HG03460 (cell line): Measurements from ENCODE around the gene ODC1.

ENCODE experiments used
- ATAC-seq: cut with Tn5 transposase; IDR thresholded peaks from one replicate; pipeline ENCODE4 v1.9.1; 2021; ENCODE audit not compliant: unreplicated experiment

ODC1 gene

DNA sequence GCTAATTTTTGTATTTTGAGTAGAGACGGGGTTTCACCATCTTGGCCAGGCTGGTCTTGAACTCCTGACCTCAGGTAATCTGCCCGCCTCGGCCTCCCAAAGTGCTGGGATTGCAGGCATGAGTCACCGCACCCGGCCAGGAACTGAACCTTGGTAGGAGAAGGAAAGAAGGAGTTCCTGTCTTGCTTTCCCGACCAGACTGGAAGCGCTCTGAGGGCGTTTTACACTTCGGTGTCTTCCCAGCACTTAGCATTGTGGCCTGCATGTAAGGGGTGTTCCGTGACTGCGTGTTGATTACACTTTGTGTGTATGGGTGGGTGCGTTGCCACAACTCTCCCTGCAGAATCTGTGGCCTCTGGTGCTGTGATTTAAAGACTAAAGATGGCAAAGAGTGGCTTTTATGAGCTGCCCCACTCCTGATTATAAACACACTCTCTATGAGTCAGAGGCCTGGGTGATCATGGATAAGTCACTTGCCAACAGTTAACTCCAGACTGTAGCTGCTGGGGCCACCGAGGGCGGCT, 46.0 kb downstream of the ODC1 start:
- ATAC-seq, result no peak

DNA sequence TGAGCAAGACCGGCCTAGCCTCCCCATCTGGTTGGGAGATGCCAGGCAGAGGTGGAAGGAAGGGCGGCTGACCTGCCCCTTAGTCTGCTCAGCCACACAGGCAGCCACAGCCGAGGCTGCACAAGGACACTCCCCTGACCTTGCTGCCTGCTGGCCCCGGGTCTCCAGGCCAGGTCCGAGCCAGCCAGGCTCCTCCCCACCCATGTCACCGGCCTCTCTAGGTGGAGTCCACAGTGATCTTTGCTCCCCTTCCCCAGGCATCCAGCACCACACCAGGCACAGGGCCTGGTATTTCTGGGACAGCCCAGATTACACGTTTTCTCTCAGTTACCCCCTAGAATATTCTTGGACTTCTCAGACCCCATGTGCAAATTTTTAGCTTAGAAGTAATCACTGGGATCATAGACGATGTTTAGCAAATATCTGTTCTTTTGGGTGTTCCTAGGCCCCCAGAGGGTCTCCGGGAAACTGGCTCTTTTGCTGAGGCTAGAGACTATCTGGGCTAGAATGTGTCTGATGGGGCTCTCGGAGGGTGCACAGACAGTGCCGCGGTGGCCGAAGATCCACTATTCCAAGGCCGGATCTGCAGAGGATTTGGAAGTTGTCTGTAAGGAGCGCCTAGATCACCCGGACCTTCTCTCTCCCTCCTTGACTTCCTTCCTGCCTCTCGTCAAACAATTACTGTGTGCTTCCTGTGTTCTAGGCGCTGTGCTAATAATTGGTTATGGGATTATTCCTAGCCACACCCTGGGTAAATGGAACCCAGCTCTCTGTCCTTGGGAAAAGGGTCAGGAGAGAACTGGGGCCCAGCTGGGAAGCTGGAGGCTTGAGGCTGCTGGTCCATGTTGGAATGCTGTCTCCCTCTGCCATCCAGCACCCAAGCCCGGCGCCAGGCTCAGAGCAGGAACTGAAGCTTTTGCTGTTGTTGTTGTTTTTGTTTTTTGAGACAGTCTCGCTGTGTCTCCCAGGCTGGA, 46.9 kb downstream of the ODC1 start:
- no peak for ATAC-seq

DNA sequence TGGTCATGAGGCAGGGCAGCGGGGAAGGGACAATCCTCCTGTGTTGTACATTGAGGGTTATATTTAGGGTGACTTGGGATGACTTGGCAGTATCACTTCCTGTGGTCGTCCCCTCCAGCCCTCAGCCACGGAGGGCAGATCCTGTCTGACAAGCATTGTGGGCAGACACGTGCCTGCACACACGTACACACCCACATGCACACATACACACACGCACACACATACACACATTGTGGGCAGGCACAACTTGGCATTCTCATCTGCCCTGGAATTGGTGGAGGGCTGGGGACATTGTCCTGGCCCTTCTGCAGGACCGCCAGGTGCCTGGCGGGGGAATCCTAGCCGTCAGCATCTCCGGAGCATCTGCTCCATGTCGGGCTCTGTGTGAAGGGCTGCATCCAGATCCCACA, 47.6 kb downstream of the ODC1 start:
- ATAC-seq, result no peak

DNA sequence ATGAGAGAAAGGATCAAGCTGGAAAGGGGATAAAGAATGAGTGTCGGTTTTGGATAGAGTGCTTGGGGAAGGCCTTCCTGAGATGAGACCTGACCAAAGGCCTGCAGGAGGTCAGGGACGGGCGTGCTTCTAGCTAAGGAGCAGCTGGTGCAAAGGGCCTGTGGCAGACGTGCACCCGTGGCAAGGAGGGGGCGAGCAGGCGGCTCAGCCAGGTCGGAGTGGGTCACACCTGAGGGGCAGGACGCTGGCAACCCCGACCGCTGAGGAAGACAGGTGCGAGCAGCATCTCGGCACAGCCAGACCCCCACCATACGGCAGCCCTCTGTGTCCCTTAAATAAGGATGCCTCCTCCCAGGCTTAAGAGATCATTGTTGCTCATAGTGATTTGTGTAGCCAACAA, 48.1 kb downstream of the ODC1 start:
- no peak for ATAC-seq

DNA sequence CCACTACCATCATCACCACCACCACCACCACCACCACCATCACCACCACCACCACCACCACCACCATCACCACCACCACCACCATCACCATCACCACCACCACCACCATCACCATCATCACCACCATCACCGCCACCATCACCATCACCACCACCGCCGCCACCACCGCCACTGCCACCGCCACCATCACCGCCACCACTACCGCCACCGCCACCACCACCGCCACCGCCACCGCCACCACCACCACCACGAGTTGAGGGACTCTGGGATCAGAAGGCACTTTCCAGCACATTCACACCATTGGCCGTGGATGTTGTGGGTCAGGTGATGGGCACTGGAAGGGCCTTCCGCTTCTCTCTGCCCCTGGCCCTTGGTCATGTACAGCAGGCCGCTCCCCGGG, 48.8 kb downstream of the ODC1 start:
- ATAC-seq, result no peak

DNA sequence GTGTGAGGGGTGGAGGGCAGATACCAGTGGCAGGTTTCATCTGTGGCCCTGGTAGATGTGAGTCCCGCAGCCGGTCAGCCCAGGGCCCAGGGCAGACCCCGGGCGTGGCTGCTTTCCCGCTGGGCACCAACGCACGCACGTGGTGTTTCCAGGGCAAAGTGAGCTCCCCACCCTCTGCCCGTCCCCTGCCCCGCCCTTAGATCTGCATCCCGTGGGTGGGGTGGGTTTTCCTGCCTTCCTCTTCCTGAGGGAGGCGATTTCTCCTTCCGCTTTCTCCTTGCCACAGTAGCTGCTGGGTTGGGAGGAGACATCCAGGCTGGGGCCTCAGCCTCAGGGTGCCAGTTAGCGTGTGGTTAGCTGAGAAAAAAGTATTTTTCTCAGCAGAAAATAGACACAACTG, 49.6 kb downstream of the ODC1 start:
- ATAC-seq, result no peak

DNA sequence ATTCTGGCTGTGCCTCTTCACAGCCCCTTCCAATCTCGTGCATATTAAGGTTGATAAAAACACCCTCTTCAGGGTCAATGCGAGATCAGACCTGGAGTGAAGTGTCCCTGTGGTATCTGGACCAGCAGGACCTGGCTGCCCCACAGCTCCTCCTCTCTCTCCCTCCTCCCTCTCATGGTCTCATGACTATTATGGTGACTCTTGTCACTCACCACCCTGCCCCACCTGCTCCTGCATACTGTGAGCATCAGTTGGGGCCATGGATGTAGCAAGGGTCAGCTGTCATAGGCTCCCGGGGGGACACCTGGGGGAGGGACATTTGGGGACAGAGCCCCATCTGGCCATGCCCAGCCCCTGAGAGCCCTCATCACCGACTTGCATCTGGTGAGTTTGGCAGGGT, 50.2 kb downstream of the ODC1 start:
- no peak for ATAC-seq

DNA sequence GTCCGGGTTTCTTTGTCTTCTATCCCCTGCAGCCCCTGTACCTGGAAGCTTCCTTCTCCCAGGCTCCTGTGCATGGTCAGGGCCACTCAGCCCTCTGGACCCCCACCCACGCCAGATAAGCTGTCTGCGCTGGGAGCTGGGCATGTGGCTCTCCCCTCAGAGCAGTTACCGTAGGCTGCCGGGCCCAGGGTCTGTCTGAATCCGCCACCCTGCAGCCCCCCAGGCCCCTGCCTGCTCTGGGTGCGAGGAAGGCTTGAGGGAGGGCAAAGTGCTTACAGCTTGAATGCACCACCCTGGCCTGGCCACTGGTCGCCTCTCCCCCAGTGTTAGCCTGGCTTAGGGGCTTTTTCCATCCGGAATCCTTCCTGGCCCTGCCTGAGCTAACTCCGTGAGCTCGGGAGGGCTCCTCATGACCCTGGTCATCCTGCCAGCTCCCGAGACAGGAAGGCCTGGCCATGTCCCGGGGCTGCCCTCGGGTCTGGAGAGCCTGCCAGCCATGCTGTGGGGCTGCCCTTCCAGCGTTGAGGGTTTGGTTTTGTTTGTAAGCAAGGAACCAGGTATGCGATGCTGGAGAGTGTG, 50.7 kb downstream of the ODC1 start:
- ATAC-seq, result no peak

DNA sequence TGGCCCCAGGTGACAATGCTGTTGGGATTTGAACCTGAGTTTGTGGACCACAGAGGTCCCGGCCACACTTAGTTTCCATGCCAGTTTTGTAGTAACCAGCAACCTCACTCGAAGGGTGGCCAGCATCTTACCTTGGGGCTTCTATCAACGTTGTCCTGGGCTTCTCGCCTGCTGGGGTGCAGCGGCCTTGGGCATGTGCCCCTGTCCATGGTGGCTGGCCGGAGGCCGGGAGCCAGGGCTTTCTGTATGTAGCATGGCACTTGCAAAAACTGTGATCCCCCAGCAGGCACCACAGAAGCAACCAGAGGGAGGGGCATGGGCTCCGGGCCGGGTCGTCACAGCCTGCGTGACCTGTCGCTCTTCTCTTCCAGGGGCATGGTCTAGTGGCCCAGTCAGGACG, 51.7 kb downstream of the ODC1 start:
- ATAC-seq, result no peak

DNA sequence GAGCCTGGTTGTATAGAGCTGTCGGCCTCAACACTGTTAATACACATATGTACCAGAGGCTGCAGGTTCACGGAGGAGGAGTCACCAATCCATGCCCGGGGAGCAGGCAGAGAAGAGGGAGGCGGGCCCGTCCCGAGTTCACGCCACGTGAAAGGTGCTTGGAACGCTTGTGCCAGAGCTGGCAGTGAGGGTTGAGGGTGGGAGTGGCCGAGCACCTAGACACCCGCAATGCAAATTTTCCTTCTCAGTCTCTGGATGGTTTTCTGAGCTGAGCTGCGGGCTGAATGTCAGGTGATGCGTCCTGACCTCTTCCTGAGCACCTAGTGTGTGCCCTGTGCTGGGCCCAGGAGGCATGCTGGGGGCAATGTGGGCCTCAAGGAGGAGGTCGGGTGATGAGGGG, 52.2 kb downstream of the ODC1 start:
- no peak for ATAC-seq

DNA sequence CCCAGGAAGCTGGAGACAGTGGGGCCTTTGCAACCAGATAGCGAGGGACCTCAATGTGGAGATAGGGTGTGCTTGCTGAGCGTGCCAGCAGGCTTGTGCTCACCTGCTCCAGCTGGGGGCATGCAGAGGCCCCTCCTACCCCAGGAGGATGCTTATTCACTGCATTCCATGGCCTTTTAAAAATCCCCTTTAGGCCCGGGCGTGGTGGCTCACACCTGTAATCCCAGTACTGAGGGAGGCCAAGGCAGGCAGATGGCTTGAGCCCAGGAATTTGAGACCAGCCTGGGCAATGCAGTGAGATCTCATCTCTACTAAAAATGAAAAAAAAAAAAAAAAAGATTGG, 54.5 kb downstream of the ODC1 start:
- no peak for ATAC-seq

DNA sequence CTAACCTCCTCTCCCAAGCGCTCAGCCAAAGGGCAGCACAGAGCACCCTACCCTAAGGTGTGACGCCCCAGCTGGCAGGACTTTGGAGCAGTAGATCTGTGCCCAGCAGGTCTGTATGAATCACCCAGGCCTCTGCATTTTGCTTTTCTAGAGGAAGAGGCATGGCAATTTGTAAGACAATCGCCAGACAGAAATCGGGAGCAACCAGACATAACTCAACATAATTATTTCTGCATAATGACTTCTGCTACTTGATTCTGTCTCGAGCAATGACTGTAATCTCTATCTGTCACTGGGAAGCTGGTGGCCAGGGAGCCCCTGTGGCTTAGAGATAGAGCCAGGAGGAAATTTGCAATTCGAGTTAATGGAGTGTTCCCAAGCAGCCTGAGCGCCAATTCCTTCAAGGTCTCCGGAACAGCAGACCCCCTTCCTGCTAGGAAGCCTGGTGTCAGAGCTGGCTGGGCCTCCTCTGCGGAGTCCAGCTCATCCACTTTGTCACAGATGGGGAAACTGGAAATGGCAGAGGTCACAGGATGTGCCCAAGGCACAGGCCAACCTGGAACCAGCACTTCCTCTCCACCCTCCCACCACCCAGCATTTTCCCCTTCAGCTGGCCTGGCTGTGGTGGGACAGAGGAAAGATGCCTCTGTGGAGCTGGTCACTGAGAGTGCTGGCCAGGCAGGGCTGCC, 55.0 kb downstream of the ODC1 start:
- no peak for ATAC-seq

DNA sequence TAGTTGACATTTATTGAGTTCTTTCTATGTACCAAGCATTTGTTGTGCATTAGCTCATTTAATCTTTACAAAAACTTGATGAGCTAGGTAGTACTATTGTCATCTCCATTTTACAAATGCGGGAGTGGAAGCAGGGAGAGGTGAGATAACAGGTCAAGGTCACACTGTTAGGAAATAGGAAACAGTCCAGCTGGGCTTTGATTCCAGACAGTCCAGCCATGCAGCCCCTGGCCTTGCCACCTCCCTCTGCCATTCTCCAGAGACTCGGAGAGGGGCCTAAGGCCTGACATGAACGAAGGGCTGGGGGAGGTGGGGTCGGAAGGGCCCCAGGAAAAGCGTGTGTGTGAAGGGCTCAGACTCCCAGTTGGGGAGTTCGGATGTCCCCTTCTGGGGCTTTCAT, 55.6 kb downstream of the ODC1 start:
- ATAC-seq, result no peak

DNA sequence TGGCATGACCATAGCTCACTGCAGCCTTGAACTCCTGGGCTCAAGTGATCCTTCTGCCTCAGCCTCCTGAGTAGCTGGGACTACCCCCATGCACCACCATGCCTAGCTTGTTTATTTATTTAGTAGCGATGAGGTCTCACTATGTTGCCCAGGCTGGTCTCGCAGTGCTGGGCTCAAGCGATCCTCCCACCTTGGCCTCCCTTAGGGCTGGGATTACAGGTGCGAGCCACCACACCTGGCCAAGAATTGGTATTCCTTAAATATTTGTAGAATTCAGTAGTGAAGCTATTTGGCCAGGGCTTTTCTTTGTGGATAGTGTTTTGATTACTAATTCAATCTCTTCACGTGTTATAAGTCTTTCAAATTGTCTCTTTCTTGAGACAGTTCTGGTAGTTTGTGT, 56.0 kb downstream of the ODC1 start:
- ATAC-seq, result no peak

DNA sequence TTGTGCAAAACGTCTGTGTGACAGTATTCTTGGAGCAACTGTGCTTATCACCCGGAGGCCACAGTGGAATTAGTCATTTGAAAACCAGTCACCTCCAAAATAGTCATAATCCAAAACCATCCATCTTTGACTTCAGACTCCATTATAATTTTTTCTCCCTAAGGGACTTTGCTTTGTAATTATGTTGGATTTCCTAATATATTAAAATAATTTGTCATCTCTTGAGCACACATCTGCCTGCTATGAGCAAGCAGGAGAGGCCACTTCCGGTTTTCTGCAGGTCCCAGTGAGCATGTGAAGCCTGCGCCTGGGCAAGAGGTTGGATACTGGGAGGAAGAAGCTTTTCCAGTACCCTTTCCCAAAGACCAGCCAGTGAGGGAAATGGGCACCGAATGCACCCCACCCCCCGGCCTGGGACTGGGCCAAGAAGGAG, 57.7 kb downstream of the ODC1 start:
- ATAC-seq, result no peak
